Ectodermal cell (in vitro differentiated cells): ENCODE data around the gene TAS2R9. TPM values are rescaled to one million over a fixed set of nuclear protein-coding genes. Genes with fewer than 3 reads are reported as not detected.

Experiments
- H3K27ac ChIP-seq: 2 replicates; pipeline ENCODE4 v1.7.0; 2013; ENCODE audit warnings: mild to moderate bottlenecking, low read depth, low read length; ENCODE audit not compliant: insufficient read depth, poor library complexity, severe bottlenecking
- H3K27me3 ChIP-seq: 2 replicates; pipeline ENCODE4 v1.7.0; 2013; ENCODE audit warnings: mild to moderate bottlenecking, low read length; ENCODE audit not compliant: insufficient read depth, control insufficient read depth, poor library complexity, severe bottlenecking
- H3K36me3 ChIP-seq: one replicate; pipeline ENCODE4 v1.7.0; 2013; ENCODE audit warnings: low read length; ENCODE audit not compliant: control insufficient read depth, insufficient read depth
- H3K4me1 ChIP-seq: one replicate; pipeline ENCODE4 v1.7.0; 2013; ENCODE audit warnings: low read length; ENCODE audit not compliant: control insufficient read depth, insufficient read depth
- H3K4me3 ChIP-seq: 2 replicates; pipeline ENCODE4 v1.7.0; 2013; ENCODE audit warnings: low read depth, low read length, control low read depth; ENCODE audit not compliant: insufficient read depth
- H3K9me3 ChIP-seq: 2 replicates; pipeline ENCODE4 v1.7.0; 2013; ENCODE audit warnings: mild to moderate bottlenecking, low read length, moderate library complexity; ENCODE audit not compliant: control insufficient read depth
- WGBS, 2 experiments: methylation state at CpG; one replicate each; pipeline ENCODE4 v1.1.7; 2013; ENCODE audit warnings: missing lambda C conversion rate in 2 of 2; 5-methylcytosine and 5-hydroxymethylcytosine counted together
- polyA plus RNA-seq, 4 experiments: library from polyadenylated mRNA; stranded (reverse); fragments of 50-300 nt; gene quantifications; one replicate each; pipeline ENCODE4 v1.2.3, GENCODE V29; 2013

TAS2R9 gene, protein sequence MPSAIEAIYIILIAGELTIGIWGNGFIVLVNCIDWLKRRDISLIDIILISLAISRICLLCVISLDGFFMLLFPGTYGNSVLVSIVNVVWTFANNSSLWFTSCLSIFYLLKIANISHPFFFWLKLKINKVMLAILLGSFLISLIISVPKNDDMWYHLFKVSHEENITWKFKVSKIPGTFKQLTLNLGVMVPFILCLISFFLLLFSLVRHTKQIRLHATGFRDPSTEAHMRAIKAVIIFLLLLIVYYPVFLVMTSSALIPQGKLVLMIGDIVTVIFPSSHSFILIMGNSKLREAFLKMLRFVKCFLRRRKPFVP
- polyA plus RNA-seq (2013, experiment 1 of 4), result not detected
- not detected for polyA plus RNA-seq (2013, experiment 2 of 4)
- polyA plus RNA-seq (2013, experiment 3 of 4), result not detected
- polyA plus RNA-seq (2013, experiment 4 of 4), result not detected

DNA sequence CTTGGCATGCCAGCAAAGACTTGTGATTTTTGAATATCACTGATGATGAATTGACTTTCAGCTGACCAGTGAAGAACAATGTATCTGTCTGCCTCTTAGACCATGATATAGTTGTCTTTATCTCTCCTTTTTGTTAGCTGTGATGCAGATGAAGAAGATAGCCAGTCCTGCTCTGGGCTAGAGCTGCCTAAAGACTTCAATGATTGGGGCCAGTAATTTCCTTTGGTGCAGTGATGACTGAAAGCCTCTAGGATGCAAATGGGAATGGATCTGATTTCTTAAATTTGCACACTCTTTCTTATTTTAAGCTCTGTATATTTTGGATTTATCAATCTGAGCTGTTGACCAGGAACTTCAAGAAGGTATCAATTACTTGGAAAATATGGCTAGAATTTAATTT lies at the start of gene TAS2R9:
Gene TAS2R9, minus strand, starts transcription at position 101 of the 400 bp plus-strand sequence. Its CDS starts 93 bp downstream, at position 8.
- no peaks in the 10 kb centered on the region for H3K36me3 ChIP-seq
- no peaks in the 10 kb centered on the region for H3K9me3 ChIP-seq
- no peak within 1 kb of the TSS for H3K4me3 ChIP-seq
- H3K27ac ChIP-seq, result no peak within 1 kb of the TSS
- no peaks in the 10 kb centered on the region for H3K4me1 ChIP-seq
- H3K27me3 ChIP-seq, result no peaks in the 10 kb centered on the region

DNA sequence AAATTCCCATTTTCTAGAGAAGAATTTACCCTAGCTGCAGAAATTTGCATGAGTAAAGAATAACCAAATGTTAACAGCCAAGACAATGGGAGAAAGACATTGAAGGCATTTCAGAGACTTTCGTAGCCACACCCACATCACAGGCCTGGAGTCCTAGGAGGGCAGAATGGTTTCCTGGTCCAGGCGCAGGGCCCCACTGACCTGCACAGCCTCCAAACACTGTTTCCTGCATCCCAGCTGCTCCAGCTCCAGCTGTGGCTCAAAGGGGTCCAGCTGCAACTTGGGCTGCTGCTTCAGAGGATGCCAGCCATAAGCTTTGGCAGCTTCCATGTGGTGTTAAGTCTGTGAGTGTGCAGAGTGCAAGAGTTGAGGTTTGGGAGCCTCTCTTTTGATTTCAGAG lies 45.8 kb upstream of the TAS2R9 start:
- Histone ChIP-seq H3K27ac (no peak overlapping the region), H3K4me3 (no peak overlapping the region)

DNA sequence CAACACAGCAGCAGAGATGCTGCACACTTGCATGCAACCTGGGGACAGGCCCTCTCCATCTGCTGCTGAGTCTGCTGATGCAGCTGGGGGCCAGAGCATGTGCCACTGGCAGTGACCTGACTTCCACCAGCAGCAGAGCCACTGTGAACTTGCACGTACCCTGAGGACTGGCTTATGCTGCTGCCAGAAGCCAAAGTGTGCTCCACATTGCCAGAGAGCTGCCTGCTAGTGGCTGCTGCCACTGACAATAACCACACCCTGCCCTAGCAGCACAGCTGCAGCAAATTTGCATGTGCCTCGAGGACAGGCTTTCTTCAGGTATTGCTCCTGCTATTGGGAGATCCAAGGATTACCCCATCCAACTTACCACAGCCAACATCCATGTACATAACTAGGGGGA lies 43.8 kb upstream of the TAS2R9 start:
- peaks cover 3% of the 10 kb centered on the region for H3K9me3 ChIP-seq
- no peak overlapping the region for H3K4me3 ChIP-seq
- no peaks in the 10 kb centered on the region for H3K4me1 ChIP-seq
- no peak overlapping the region for H3K27ac ChIP-seq
- peaks cover 10% of the 10 kb centered on the region for H3K36me3 ChIP-seq
- no peaks in the 10 kb centered on the region for H3K27me3 ChIP-seq
- 91 to 95% methylated on average over 2 of the region's 2 CpGs for WGBS, 2 experiments

More for the DNA sequence above, 45.8 kb upstream of the TAS2R9 start:
- peaks cover 10% of the 10 kb centered on the region for H3K36me3 ChIP-seq
- H3K27me3 ChIP-seq, result no peaks in the 10 kb centered on the region
- peaks cover 3% of the 10 kb centered on the region for H3K9me3 ChIP-seq
- 91 to 96% methylated on average over 2 of the region's 2 CpGs for WGBS, 2 experiments
- no peaks in the 10 kb centered on the region for H3K4me1 ChIP-seq

DNA sequence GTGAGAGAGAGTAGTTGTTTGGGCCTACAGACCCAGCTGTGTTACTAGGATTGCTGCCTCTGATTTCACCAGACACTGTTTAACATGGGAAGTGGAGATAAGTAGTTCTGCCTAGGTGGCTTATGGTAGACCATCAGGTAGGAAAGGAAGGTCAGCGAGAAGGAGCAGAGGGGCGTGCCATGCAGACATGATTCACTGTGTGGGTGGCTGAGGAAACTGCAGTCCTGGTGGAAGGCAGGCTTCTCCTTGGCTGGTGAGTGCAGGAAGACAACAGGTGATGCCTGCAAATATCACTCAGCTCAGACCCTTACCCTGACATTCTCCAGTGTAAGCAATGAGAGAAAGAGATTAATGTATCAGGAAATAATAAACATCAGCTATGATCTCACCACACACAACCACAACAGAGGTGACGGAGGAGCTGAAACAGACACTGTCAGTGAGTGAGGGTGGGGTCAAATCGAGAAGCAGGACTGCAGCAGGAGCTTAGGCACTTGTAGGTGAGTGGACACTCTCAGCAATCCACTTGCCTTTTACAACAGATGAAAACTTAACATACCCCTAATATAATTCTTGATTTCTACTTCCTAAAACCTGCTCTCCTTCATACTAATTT lies 41.4 kb upstream of the TAS2R9 start:
- no peak overlapping the region for H3K4me3 ChIP-seq
- no peaks in the 10 kb centered on the region for H3K4me1 ChIP-seq
- H3K27me3 ChIP-seq, result no peaks in the 10 kb centered on the region
- 95 to 99% methylated on average over 4 of the region's 4 CpGs for whole genome bisulfite sequencing, 2 experiments
- H3K36me3 ChIP-seq, result peaks cover 5% of the 10 kb centered on the region
- H3K27ac ChIP-seq, result no peak overlapping the region
- H3K9me3 ChIP-seq, result peaks cover 3% of the 10 kb centered on the region

DNA sequence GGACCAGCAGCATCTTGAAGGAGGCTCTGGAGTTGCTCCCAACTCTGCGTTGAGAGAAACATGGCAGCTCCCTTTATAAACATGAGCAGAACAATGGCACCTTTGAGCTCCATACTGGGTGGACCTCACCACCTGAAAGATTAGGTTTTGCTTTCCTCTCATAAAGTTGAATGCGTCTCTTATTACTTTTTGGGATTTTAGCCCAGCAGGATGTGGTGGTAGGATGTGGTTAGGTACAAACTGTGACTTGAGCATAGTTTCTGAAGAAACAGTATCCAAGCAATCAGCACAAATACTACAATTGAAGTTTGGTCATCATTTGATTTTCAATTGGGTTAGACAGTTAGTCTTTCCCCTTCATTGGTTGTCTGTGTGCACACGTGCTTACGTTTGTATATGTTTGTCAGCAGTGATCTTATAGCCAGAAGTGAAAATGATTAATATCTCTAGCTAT lies 39.5 kb upstream of the TAS2R9 start, which contains the start of gene PRR4:
Gene PRR4, minus strand, starts transcription at position 51 of the 454 bp plus-strand sequence. Its CDS starts 38 bp downstream, at position 13.
- no peaks in the 10 kb centered on the region for H3K9me3 ChIP-seq
- H3K4me3 ChIP-seq, result no peak within 1 kb of the TSS
- 94 to 99% methylated on average over 4 of the region's 4 CpGs for WGBS, 2 experiments
- H3K27me3 ChIP-seq, result no peaks in the 10 kb centered on the region
- no peaks in the 10 kb centered on the region for H3K36me3 ChIP-seq
- H3K4me1 ChIP-seq, result no peaks in the 10 kb centered on the region
- H3K27ac ChIP-seq, result no peak within 1 kb of the TSS

DNA sequence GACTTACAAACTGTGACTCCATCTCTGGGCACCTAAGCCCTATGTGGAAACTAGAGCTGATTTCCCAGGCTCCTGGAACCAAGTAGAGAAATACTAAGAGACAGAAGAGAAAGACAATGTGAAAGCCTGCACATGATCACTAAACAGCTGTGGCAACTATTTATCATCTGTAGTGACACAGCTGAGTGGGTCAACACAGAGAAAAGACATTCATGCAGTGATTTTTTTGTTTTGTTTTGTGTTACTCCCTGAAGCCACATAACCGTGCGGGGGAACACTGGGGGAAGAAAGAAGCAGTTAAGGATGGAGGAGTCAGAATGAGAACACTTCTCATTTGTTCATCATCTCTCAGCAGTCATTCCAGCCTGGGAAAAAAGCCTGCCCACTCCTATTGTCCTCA lies 37.8 kb upstream of the TAS2R9 start:
- Histone ChIP-seq H3K27me3 (no peaks in the 10 kb centered on the region), H3K27ac (no peak overlapping the region), H3K36me3 (no peaks in the 10 kb centered on the region), H3K9me3 (no peaks in the 10 kb centered on the region), H3K4me1 (no peaks in the 10 kb centered on the region), H3K4me3 (no peak overlapping the region)
- 31 to 54% methylated on average over 2 of the region's 2 CpGs for WGBS, 2 experiments

DNA sequence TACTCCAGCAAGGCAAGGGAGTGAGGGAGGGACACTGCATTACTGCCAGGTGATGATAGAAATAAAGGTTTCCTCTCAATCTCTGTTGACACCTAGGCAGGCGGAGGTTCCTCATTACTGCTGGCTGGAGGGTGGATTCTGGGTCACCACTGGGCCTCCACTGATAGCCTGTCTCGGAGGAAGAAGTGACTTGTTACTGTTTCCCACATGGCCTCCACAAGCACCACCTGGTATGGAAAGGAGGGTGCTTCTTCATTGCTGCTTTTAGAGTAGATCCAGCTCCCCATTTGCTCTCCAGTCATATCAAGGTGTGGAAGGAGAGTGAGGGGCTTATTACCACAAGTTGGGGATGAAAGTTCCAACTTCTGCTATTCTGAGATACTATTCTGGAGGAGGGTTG lies 32.9 kb upstream of the TAS2R9 start:
- no peak overlapping the region for H3K4me3 ChIP-seq
- H3K27ac ChIP-seq, result no peak overlapping the region
- 83 to 89% methylated on average over 2 of the region's 2 CpGs for WGBS, 2 experiments
- no peaks in the 10 kb centered on the region for H3K4me1 ChIP-seq
- no peaks in the 10 kb centered on the region for H3K36me3 ChIP-seq
- no peaks in the 10 kb centered on the region for H3K27me3 ChIP-seq
- H3K9me3 ChIP-seq, result no peaks in the 10 kb centered on the region

DNA sequence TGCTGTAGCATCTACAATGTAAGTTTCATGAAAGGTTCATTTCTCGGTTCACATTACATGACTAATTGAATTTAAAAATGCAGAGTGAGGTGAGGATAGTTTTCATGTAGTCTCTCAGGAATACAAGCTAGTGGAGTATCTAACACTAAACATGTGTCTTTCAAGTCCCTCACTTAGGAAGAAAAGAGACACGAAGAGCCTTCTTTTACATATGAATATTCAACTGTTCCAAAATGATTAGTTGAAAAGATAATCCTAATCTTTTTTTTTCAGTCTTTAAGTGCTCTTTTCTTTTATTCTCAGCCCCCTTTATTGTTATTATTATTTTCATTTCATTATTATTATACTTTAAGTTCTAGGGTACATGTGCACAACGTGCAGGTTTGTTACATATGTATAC lies 28.5 kb upstream of the TAS2R9 start:
- 88% methylated on average over 2 of the region's 3 CpGs for WGBS, 2 experiments
- Histone ChIP-seq H3K27ac (no peak overlapping the region), H3K27me3 (no peaks in the 10 kb centered on the region), H3K4me3 (no peak overlapping the region), H3K36me3 (no peaks in the 10 kb centered on the region), H3K9me3 (no peaks in the 10 kb centered on the region), H3K4me1 (no peaks in the 10 kb centered on the region)

DNA sequence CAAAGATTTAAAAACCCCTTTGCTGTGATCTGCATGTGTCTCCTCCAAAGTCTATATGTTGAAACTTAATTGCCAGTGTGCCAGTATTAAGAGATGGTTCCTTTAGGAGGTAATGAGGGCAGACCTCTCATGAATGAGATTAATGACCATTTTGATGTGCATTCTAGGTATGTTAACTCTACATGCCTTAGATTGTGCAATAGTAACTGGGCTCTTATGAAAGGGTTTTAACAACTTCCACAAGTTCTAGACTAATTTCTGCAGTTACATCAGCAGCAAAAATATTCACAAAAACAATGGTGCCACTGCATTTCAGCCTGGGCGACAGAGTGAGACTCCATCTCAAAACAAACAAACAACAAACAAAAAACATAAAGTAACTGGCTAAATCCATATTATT lies 20.0 kb upstream of the TAS2R9 start:
- Histone ChIP-seq H3K9me3 (no peaks in the 10 kb centered on the region), H3K4me3 (no peak overlapping the region), H3K36me3 (no peaks in the 10 kb centered on the region), H3K27ac (no peak overlapping the region), H3K27me3 (no peaks in the 10 kb centered on the region), H3K4me1 (no peaks in the 10 kb centered on the region)
- 88 to 100% methylated on average over 1 of the region's 1 CpG for WGBS, 2 experiments

DNA sequence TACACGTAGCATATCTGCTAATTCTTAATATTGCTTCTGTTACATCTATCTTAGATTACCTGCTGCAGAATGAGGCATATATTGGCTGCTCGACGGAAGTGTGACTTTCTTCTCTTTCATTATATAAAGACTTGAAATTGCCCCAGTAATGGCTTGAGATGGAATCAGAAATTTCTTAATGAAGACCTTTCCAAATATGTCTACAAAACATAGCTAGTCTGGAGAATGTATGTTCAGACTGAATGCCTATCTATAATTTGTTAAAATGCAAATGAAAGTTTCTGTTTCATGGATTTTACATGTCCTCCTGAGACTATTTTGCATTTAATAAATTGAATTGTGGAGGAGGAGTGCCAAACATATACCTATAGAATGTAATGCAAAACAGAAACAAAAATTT lies 16.3 kb upstream of the TAS2R9 start, which contains the start of gene TAS2R10:
Gene TAS2R10, minus strand, starts transcription at position 101 of the 400 bp plus-strand sequence. Its CDS starts 89 bp downstream, at position 12.
- no peaks in the 10 kb centered on the region for H3K9me3 ChIP-seq
- H3K4me1 ChIP-seq, result no peaks in the 10 kb centered on the region
- H3K27me3 ChIP-seq, result no peaks in the 10 kb centered on the region
- H3K36me3 ChIP-seq, result no peaks in the 10 kb centered on the region
- no peak within 1 kb of the TSS for H3K4me3 ChIP-seq
- WGBS, 2 experiments, result 90 to 92% methylated on average over 1 to 3 of the region's 3 CpGs
- H3K27ac ChIP-seq, result no peak within 1 kb of the TSS
